Endothelial cell of umbilical vein (primary cell): ENCODE measurements around the gene C1orf52. TPM values are rescaled to one million over a fixed set of nuclear protein-coding genes. Genes with fewer than 3 reads are reported as not detected.
A peak's percentile ranks its signal among the peaks of the same experiment; 100 is the strongest.

Experiments
- BruUV-seq: library from RNA; stranded (reverse); fragments of 400-500 nt; replicated peaks from 2 replicates; lab custom pipeline; 2021; lab: Mats Ljungman, UMichigan
- CTCF ChIA-PET: fragments of 300-600, 350-600 bp; sonication (Branson Sonifier 250); formaldehyde crosslinking; loops from one replicate; lab custom pipeline; 2021; ENCODE audit warnings: antibody characterized with exemption, inconsistent platforms; lab: Charles Lee
- POLR2A ChIA-PET: fragments of 300-600, 350-600 bp; sonication (Branson Sonifier 250); formaldehyde crosslinking; loops from one replicate; lab custom pipeline; 2021; ENCODE audit warnings: antibody characterized with exemption, inconsistent platforms; lab: Charles Lee
- DNase-seq: peaks from one replicate; pipeline ENCODE4 v3.0.0-alpha.2; 2011; ENCODE audit warnings: low read depth, low spot score
- FAIRE-seq: peaks from 2 replicates; lab custom pipeline; 2011; peaks lifted over from hg19 to GRCh38; lab: Jason Lieb, UNC
- H2AFZ ChIP-seq: 2 replicates; pipeline ENCODE4 v1.6.0; 2012; ENCODE audit warnings: low read depth, low read length, control low read depth, inconsistent platforms
- H3K27ac ChIP-seq: 2 replicates; pipeline ENCODE4 v1.5.1; 2011; ENCODE audit warnings: low read depth, mild to moderate bottlenecking, control low read depth, low read length, moderate library complexity; ENCODE audit not compliant: insufficient read depth
- H3K27me3 ChIP-seq, 2 experiments: 2 replicates each; pipeline versions ENCODE4 v1.6.0 to v1.6.1; 2011; ENCODE audit warnings: low read length in 2 of 2, mixed read lengths in 1 of 2; ENCODE audit not compliant: control insufficient read depth in 2 of 2, insufficient read depth in 2 of 2
- H3K36me3 ChIP-seq, 2 experiments: 2 replicates in 1 of 2; 3 replicates in 1 of 2; pipeline ENCODE4 v1.5.1; 2011; ENCODE audit warnings: low read length in 2 of 2, mild to moderate bottlenecking in 1 of 2, moderate library complexity in 1 of 2; ENCODE audit not compliant: control insufficient read depth in 2 of 2, insufficient read depth in 2 of 2; ENCODE audit errors: extremely low read depth in 1 of 2
- H3K4me1 ChIP-seq: 3 replicates; pipeline ENCODE4 v1.5.1; 2011; ENCODE audit warnings: mild to moderate bottlenecking, low read length; ENCODE audit not compliant: control insufficient read depth, insufficient read depth; ENCODE audit errors: extremely low read depth
- H3K4me2 ChIP-seq: 2 replicates; pipeline ENCODE4 v1.6.1; 2011; ENCODE audit warnings: low read length, control low read depth, mixed read lengths; ENCODE audit not compliant: insufficient read depth
- H3K4me3 ChIP-seq, 3 experiments: fragments of 200-600 bp in 1 of 3; sonication (generic), shearing (Covaris generic) in 1 of 3; replicated peaks in 1 of 3; 2 replicates each; pipeline ENCODE4 v1.5.1; 2011 to 2016; ENCODE audit warnings: control low read depth in 3 of 3, low read length in 3 of 3, mild to moderate bottlenecking in 2 of 3, inconsistent platforms in 1 of 3, low read depth in 1 of 3, moderate library complexity in 1 of 3; ENCODE audit not compliant: insufficient read depth in 1 of 3
- H3K79me2 ChIP-seq: 2 replicates; pipeline ENCODE4 v1.6.0; 2012; ENCODE audit warnings: low read length, inconsistent platforms; ENCODE audit not compliant: control insufficient read depth, insufficient read depth
- H3K9ac ChIP-seq: replicated peaks from 2 replicates; pipeline ENCODE3; 2011; ENCODE audit warnings: low read length, control low read depth; ENCODE audit not compliant: insufficient read depth; ENCODE audit errors: extremely low read depth
- H3K9me1 ChIP-seq: replicated peaks from 3 replicates; pipeline ENCODE4 v1.6.0; 2011; ENCODE audit warnings: mild to moderate bottlenecking, low read length; ENCODE audit not compliant: control insufficient read depth, insufficient read depth; ENCODE audit errors: extremely low read depth
- H3K9me3 ChIP-seq: replicated peaks from 2 replicates; pipeline ENCODE4 v1.5.1; 2012; ENCODE audit warnings: low read length, inconsistent platforms; ENCODE audit not compliant: control insufficient read depth, insufficient read depth
- H4K20me1 ChIP-seq: replicated peaks from 2 replicates; pipeline ENCODE3; 2011; ENCODE audit warnings: mild to moderate bottlenecking, low read length; ENCODE audit not compliant: control insufficient read depth, insufficient read depth; ENCODE audit errors: extremely low read depth
- CTCF ChIP-seq, 2 donors: IDR thresholded peaks; 1 replicate in 1 of 2; 2 replicates in 1 of 2; pipeline ENCODE4 v1.5.1; 2011; ENCODE audit warnings: low read length in 2 of 2, mild to moderate bottlenecking in 2 of 2, moderate library complexity in 2 of 2, control low read depth in 1 of 2, inconsistent platforms in 1 of 2, low read depth in 1 of 2; ENCODE audit not compliant: insufficient read depth in 1 of 2; ENCODE audit errors: extremely low read depth in 1 of 2
- EZH2 ChIP-seq: IDR thresholded peaks from 2 replicates; pipeline ENCODE4 v1.6.1; 2012; ENCODE audit warnings: borderline replicate concordance, low read depth, mild to moderate bottlenecking, moderate library complexity, low read length, inconsistent platforms; ENCODE audit not compliant: severe bottlenecking
- FOS ChIP-seq: IDR thresholded peaks from 2 replicates; pipeline ENCODE4 v1.6.1; 2011; ENCODE audit warnings: mild to moderate bottlenecking, low read length, moderate library complexity, borderline replicate concordance; ENCODE audit not compliant: insufficient read depth
- GATA2 ChIP-seq: IDR thresholded peaks from 2 replicates; pipeline ENCODE4 v1.7.0; 2011; ENCODE audit warnings: low read depth, mild to moderate bottlenecking, moderate library complexity, mixed read lengths, low read length; ENCODE audit not compliant: insufficient read length, insufficient read depth
- MYC ChIP-seq: IDR thresholded peaks from one replicate; pipeline ENCODE4 v1.6.1; 2011; ENCODE audit warnings: mild to moderate bottlenecking, low read depth, low read length
- dilution Hi-C: fragments of 300-500 bp; cut with MboI; formaldehyde crosslinking; loops from one replicate; pipeline ENCODE4 v1.15.0; 2019; ENCODE audit warnings: low sequenced_read_pairs; ENCODE audit not compliant: extremely low pct_ligation_motif_present
- intact Hi-C: fragments of 100-400 bp; cut with micrococcal nuclease; formaldehyde crosslinking; loops from one replicate; pipeline ENCODE4 v1.10.0; 2022
- polyA plus RNA-seq, 4 experiments: library from polyadenylated mRNA; depleted of rRNA in 3 of 4; stranded (reverse) in 3 of 4; unstranded in 1 of 4; fragments of >200 nt; gene quantifications; 2 replicates each; pipeline versions ENCODE4 v1.2.1 to v1.2.3, GENCODE V29; 2011 to 2012; ENCODE audit warnings: missing spikeins in 1 of 4
- total RNA-seq: library from RNA; stranded (reverse); gene quantifications from 2 replicates; pipeline ENCODE4 v1.2.3, GENCODE V29; 2021

C1orf52 gene
- total and polyA plus RNA-seq, 2 donors (not counting 3 experiments of a cell fraction or from before 2014, with no cell fraction given) = 22.7 to 26.7 TPM

GRCh38 chr1:85203573-85204171, 55.8 kb downstream of the C1orf52 start:
- Histone ChIP-seq H3K9ac (no peak overlapping the region), H4K20me1 (no peaks in the 10 kb centered on the region), H3K79me2 (no peaks in the 10 kb centered on the region), H3K36me3 (no peaks in the 10 kb centered on the region), H3K4me3 (no peak overlapping the region), H3K27me3 (peaks cover 10 to 20% of the 10 kb centered on the region in 2 experiments), H3K9me1 (no peaks in the 10 kb centered on the region), H3K9me3 (no peaks in the 10 kb centered on the region), H2AFZ (no peak overlapping the region), H3K4me1 (peaks cover 16% of the 10 kb centered on the region), H3K4me2 (no peak overlapping the region), H3K27ac (no peak overlapping the region)
- no TSS peak for BruUV-seq
- intact Hi-C loops (loop anchor here (5.0 kb wide), 3 partner anchors 39 to 864 kb away; no protein-coding TSS in a partner anchor), dilution Hi-C loops (no loop called here)
- ChIA-PET CTCF (interaction anchor here (0.7 to 1.0 kb wide), 2 partner anchors 51 to 259 kb away, joined by 3 read pairs; no protein-coding TSS in a partner anchor), POLR2A (no interaction called here)
- DNase-seq (no peak), FAIRE-seq (no peak)
- TF ChIP-seq GATA2 (peak; percentile 16), FOS (no peak)

- H3K4me1 ChIP-seq = peaks cover 16% of the 10 kb centered on the region
- no peak overlapping the region for H3K9ac ChIP-seq
- H3K4me2 ChIP-seq = no peak overlapping the region
- H3K9me3 ChIP-seq = no peaks in the 10 kb centered on the region
- DNase-seq (no peak), FAIRE-seq (no peak)
- dilution Hi-C loops = no loop called here
- intact Hi-C loops = loop anchor here (5.0 kb wide), 3 partner anchors 39 to 864 kb away; no protein-coding TSS in a partner anchor
- BruUV-seq = no TSS peak
- H3K9me1 ChIP-seq = no peaks in the 10 kb centered on the region
- POLR2A ChIA-PET = no interaction called here
- no peak overlapping the region for H3K27ac ChIP-seq
- no peaks in the 10 kb centered on the region for H3K79me2 ChIP-seq
- H3K4me3 ChIP-seq = no peak overlapping the region
- peaks cover 5 to 16% of the 10 kb centered on the region in 2 experiments for H3K27me3 ChIP-seq
- no peaks in the 10 kb centered on the region for H3K36me3 ChIP-seq
- no peak for TF ChIP-seq CTCF (IDR thresholded peaks at IDR 0.05; ENCODE audit: extremely low read depth in 1 of 2, insufficient read depth in 1 of 2, low read depth in 1 of 2, low read length in 2 of 2)
- TF ChIP-seq GATA2 = no peak
- TF ChIP-seq MYC = no peak
- TF ChIP-seq EZH2 = no peak
- no peaks in the 10 kb centered on the region for H4K20me1 ChIP-seq
- no peak overlapping the region for H2AFZ ChIP-seq
- CTCF ChIA-PET = interaction anchor here (0.7 to 1.0 kb wide), 2 partner anchors 52 to 258 kb away, joined by 3 read pairs; no protein-coding TSS in a partner anchor
Observed at GRCh38 chr1:85202864-85203255, 56.6 kb downstream of the C1orf52 start.
